ENCODE results near the gene COL27A1. TPM values are rescaled to one million over a fixed set of nuclear protein-coding genes. Genes with fewer than 3 reads are reported as not detected.

The COL27A1 gene
- polyA plus RNA-seq, 1 of the 3 experiments (the other 2 are of a cell fraction), result 8.7 TPM

DNA sequence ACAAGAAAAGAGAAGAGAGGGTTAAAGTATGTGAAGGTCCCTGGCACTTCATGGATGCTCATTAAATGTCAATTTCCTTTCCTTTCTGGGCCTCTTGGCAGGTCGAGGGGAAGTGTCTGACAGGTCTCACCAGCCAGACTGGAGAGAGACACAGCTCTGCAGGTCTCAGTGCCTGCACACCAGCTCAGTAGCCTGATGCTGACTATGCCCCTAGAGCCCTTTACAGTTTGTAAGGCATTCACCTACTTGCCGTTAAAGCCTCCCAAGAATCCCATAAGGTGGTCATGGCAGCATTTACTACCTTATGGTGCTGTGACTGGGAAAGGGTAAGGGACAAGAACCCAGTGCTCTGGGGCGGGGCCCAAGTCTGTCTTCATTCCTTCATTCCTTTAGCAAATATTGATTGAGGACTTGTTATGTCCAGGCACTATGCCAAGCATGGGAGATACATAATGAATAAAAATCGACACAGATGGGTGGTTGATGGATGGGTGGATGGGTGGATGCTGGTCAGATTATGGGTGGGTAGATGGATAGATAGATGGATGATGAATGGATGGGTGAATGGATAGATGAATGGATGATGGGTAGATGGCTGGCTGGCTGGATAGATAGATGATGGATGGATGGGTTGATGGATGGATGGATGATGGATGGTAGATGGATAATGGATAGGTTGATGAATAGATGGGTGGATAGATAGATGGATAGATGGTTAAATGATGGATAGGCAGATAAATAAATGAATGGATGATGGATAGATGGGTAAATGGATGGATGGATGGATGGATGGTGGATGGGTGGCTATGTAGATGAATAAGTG lies 34.9 kb upstream of the COL27A1 start:
- H3K79me2 ChIP-seq (ENCODE audit: insufficient read depth), result no peaks in the 10 kb centered on the region
- CTCF ChIA-PET, result interaction anchor here (1.5 to 5.0 kb wide), 5 partner anchors 13 to 171 kb away, joined by 3 to 28 read pairs (median 17); partner anchors contain the start of gene COL27A1
- no peaks in the 10 kb centered on the region for H3K9me2 ChIP-seq
- no peaks in the 10 kb centered on the region for H3K9me3 ChIP-seq
- no peak overlapping the region for H3K4me2 ChIP-seq
- no peaks in the 10 kb centered on the region; a peak in 1 of 4 replicates for H3K4me1 ChIP-seq (ENCODE audit: control insufficient read depth in 1 of 2, insufficient read depth in 2 of 2, low read depth in 1 of 2, low read length in 1 of 2)
- H3K27me3 ChIP-seq (ENCODE audit: insufficient read depth), result peaks cover 5% of the 10 kb centered on the region; the same call in 1 of the 2 replicates
- 21% methylated on average over 3 of the region's 4 CpGs for WGBS (ENCODE audit: low lambda C conversion rate)
- H2AFZ ChIP-seq (ENCODE audit: low read depth), result no peak overlapping the region
- DNase-seq, result no peak
- H4K20me1 ChIP-seq (ENCODE audit: insufficient read depth), result no peaks in the 10 kb centered on the region
- H3K27ac ChIP-seq (ENCODE audit: low read depth in 2 of 2, low read length in 1 of 2), result no peak overlapping the region
- H3K9ac ChIP-seq, result no peak overlapping the region
- POLR2A ChIA-PET, result no interaction called here
- no peak overlapping the region for H3K4me3 ChIP-seq (ENCODE audit: low read depth in 2 of 2, low read length in 1 of 2)
- no peak for TF ChIP-seq TEAD4 (IDR thresholded peaks at IDR 0.05; ENCODE audit: borderline replicate concordance, insufficient read depth)
- H3F3A ChIP-seq (replicated peaks; ENCODE audit: insufficient read depth), result no peaks in the 10 kb centered on the region
- H3K36me3 ChIP-seq (replicated peaks in 1 of 2; ENCODE audit: control insufficient read depth in 1 of 2, insufficient read depth in 2 of 2, low read length in 1 of 2), result no peaks in the 10 kb centered on the region

DNA sequence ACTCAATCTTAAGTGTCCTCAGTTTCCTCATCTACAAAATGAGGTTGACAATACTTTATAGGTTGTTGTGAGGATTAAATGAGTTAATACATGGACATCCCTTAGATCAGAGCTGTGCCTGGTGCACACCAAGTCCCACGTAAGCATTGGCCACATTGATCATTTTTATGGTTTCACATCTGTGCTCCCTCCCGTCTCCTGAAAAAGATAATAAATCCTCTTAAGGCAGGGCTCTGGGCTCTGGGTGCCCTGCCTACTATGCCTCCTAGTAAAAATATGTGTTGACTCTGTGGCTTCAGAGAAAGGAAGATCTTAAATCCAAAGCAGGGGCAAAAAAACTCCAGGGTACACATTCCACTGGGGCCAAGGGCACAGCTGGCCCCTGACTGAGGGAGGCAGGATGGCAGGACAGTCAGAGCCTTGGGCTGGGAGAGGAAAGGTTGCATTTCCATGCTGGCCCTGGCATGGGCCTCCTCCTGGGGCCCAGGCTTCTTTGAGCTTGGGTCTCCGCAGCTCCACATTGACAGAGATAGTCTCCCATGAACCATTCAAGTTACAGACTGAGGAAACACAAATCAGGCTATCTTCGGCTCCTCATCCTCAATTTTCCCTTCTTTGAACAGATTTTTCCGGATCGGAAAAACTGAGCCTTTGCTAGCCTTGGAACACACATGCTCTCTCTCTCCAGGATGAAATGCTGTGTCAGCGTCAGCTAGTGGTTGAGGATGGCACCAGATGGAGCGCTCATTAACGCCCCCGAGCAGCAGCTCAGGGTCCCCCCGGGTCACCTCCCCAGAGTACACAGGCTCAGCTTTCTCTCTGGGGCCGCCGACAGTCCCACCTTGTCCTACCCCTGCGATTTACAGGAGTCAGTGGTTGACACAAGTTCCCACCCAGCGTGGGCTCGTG lies 33.9 kb upstream of the COL27A1 start:
- Histone ChIP-seq H3K4me2 (no peak overlapping the region), H3K27ac (ENCODE audit: low read depth in 2 of 2, low read length in 1 of 2) (no peak overlapping the region), H3K9me2 (no peaks in the 10 kb centered on the region), H3K79me2 (ENCODE audit: insufficient read depth) (no peaks in the 10 kb centered on the region), H3K27me3 (ENCODE audit: insufficient read depth) (peaks cover 5% of the 10 kb centered on the region; the same call in 1 of the 2 replicates), H4K20me1 (ENCODE audit: insufficient read depth) (no peaks in the 10 kb centered on the region), H3K4me3 (ENCODE audit: low read depth in 2 of 2, low read length in 1 of 2) (no peak overlapping the region), H2AFZ (ENCODE audit: low read depth) (no peak overlapping the region), H3K36me3 (replicated peaks in 1 of 2; ENCODE audit: control insufficient read depth in 1 of 2, insufficient read depth in 2 of 2, low read length in 1 of 2) (no peaks in the 10 kb centered on the region), H3F3A (replicated peaks; ENCODE audit: insufficient read depth) (no peaks in the 10 kb centered on the region), H3K9me3 (no peaks in the 10 kb centered on the region), H3K4me1 (ENCODE audit: control insufficient read depth in 1 of 2, insufficient read depth in 2 of 2, low read depth in 1 of 2, low read length in 1 of 2) (no peaks in the 10 kb centered on the region; a peak in 1 of 4 replicates), H3K9ac (no peak overlapping the region)
- ChIA-PET CTCF (interaction anchor here (1.7 to 4.8 kb wide), 5 partner anchors 9 to 170 kb away, joined by 4 to 28 read pairs (median 7); no protein-coding TSS in a partner anchor), POLR2A (no interaction called here)
- 76% methylated on average over 12 of the region's 16 CpGs for WGBS (ENCODE audit: low lambda C conversion rate)
- DNase-seq, result no peak
- no peak for TF ChIP-seq MEF2A (IDR thresholded peaks at IDR 0.05; ENCODE audit: borderline replicate concordance, low read depth)
- no peak for TF ChIP-seq TAF1 (IDR thresholded peaks at IDR 0.05; ENCODE audit: borderline replicate concordance, low read depth, low read length)
- no peak for TF ChIP-seq NRF1 (IDR thresholded peaks at IDR 0.05; ENCODE audit: low read depth, low read length)
- TF ChIP-seq, protein P1, sequence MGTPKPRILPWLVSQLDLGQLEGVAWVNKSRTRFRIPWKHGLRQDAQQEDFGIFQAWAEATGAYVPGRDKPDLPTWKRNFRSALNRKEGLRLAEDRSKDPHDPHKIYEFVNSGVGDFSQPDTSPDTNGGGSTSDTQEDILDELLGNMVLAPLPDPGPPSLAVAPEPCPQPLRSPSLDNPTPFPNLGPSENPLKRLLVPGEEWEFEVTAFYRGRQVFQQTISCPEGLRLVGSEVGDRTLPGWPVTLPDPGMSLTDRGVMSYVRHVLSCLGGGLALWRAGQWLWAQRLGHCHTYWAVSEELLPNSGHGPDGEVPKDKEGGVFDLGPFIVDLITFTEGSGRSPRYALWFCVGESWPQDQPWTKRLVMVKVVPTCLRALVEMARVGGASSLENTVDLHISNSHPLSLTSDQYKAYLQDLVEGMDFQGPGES (IDR thresholded peaks at IDR 0.05; ENCODE audit: low read depth, low read length), result no peak
- no peak for TF ChIP-seq POLR2AphosphoS5 (IDR thresholded peaks at IDR 0.05; ENCODE audit: low read depth, low read length)
- TF ChIP-seq, protein P2, sequence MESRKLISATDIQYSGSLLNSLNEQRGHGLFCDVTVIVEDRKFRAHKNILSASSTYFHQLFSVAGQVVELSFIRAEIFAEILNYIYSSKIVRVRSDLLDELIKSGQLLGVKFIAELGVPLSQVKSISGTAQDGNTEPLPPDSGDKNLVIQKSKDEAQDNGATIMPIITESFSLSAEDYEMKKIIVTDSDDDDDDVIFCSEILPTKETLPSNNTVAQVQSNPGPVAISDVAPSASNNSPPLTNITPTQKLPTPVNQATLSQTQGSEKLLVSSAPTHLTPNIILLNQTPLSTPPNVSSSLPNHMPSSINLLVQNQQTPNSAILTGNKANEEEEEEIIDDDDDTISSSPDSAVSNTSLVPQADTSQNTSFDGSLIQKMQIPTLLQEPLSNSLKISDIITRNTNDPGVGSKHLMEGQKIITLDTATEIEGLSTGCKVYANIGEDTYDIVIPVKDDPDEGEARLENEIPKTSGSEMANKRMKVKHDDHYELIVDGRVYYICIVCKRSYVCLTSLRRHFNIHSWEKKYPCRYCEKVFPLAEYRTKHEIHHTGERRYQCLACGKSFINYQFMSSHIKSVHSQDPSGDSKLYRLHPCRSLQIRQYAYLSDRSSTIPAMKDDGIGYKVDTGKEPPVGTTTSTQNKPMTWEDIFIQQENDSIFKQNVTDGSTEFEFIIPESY (IDR thresholded peaks at IDR 0.05; ENCODE audit: borderline replicate concordance, low read depth), result no peak
- no peak for TF ChIP-seq SIN3A (IDR thresholded peaks at IDR 0.05; ENCODE audit: borderline replicate concordance, low read depth, low read length)
- TF ChIP-seq MXI1 (IDR thresholded peaks at IDR 0.05; ENCODE audit: low read depth, low read length), result no peak
- TF ChIP-seq, protein P3, sequence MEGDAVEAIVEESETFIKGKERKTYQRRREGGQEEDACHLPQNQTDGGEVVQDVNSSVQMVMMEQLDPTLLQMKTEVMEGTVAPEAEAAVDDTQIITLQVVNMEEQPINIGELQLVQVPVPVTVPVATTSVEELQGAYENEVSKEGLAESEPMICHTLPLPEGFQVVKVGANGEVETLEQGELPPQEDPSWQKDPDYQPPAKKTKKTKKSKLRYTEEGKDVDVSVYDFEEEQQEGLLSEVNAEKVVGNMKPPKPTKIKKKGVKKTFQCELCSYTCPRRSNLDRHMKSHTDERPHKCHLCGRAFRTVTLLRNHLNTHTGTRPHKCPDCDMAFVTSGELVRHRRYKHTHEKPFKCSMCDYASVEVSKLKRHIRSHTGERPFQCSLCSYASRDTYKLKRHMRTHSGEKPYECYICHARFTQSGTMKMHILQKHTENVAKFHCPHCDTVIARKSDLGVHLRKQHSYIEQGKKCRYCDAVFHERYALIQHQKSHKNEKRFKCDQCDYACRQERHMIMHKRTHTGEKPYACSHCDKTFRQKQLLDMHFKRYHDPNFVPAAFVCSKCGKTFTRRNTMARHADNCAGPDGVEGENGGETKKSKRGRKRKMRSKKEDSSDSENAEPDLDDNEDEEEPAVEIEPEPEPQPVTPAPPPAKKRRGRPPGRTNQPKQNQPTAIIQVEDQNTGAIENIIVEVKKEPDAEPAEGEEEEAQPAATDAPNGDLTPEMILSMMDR (IDR thresholded peaks at IDR 0.05), result no peak
- TF ChIP-seq EZH2phosphoT487 (IDR thresholded peaks at IDR 0.05; ENCODE audit: borderline replicate concordance, low read depth), result no peak
- no peak for TF ChIP-seq RCOR1 (IDR thresholded peaks at IDR 0.05; ENCODE audit: low read length)
- no peak for TF ChIP-seq RXRA (IDR thresholded peaks at IDR 0.05; ENCODE audit: borderline replicate concordance, low read depth)
